ENCODE measurements around the gene LEMD2.

The LEMD2 gene

GRCh38 chr6:33815854-33816253 lies 26.9 kb upstream of the LEMD2 start (continued):
- no peak for TF ChIP-seq AEBP2 (tag by site-specific recombination; IDR thresholded peaks at IDR 0.05; ENCODE audit: borderline replicate concordance)
- TF ChIP-seq PRDM1 (tag by site-specific recombination; IDR thresholded peaks at IDR 0.05): no peak
- TF ChIP-seq ZBTB17 (tag by site-specific recombination; IDR thresholded peaks at IDR 0.05): peak; percentile 67
- no peak for TF ChIP-seq ZNF23 (tag by site-specific recombination; IDR thresholded peaks at IDR 0.05; ENCODE audit: borderline replicate concordance)

- Histone ChIP-seq H3K36me3 (ENCODE audit: control insufficient read depth in 2 of 2, insufficient read depth in 1 of 2, low read length in 2 of 2) (no peaks in the 10 kb centered on the region), H3K4me3 (ENCODE audit: low read depth, low read length) (no peak overlapping the region), H3K9me3 (ENCODE audit: control insufficient read depth, insufficient read depth, low read depth, low read length) (no peaks in the 10 kb centered on the region), H3K4me1 (ENCODE audit: control insufficient read depth, insufficient read depth, low read length) (no peaks in the 10 kb centered on the region), H3K27ac (ENCODE audit: extremely low read depth, low read depth, low read length) (no peak overlapping the region)
- ChIA-PET POLR2A (no interaction called here), CTCF (interaction anchor here (0.7 kb wide), 1 partner anchor 87 kb away, joined by 3 read pairs; no protein-coding TSS in a partner anchor)
- no peak for TF ChIP-seq AEBP2 (tag by site-specific recombination; IDR thresholded peaks at IDR 0.05; ENCODE audit: borderline replicate concordance)
- no peak for TF ChIP-seq ZNF354C (tag by site-specific recombination; IDR thresholded peaks at IDR 0.05; ENCODE audit: borderline replicate concordance, low read depth)
- TF ChIP-seq ZNF596 (tag by site-specific recombination; IDR thresholded peaks at IDR 0.05): no peak
- no peak for TF ChIP-seq ZNF449 (tag by site-specific recombination; IDR thresholded peaks at IDR 0.05)
- TF ChIP-seq WT1 (tag by site-specific recombination; IDR thresholded peaks at IDR 0.05): no peak
- 0 out of 2 replicates have a peak, but pooled peaks have one; percentile 20 for TF ChIP-seq ZNF341 (tag by site-specific recombination; IDR thresholded peaks at IDR 0.05; ENCODE audit: low read depth)
- TF ChIP-seq ZNF549 (tag by site-specific recombination; IDR thresholded peaks at IDR 0.05): no peak
Observed at GRCh38 chr6:33813990-33814985, 25.4 kb upstream of the LEMD2 start.

- ChIA-PET POLR2A (no interaction called here), CTCF (interaction anchor here (0.6 to 1.6 kb wide), 5 partner anchors 11 to 102 kb away, joined by 3 to 4 read pairs (median 3); partner anchors contain the start of gene UQCC2)
- Histone ChIP-seq H3K27ac (ENCODE audit: extremely low read depth, low read depth, low read length) (no peak overlapping the region), H3K4me1 (ENCODE audit: control insufficient read depth, insufficient read depth, low read length) (no peaks in the 10 kb centered on the region), H3K36me3 (ENCODE audit: control insufficient read depth in 2 of 2, insufficient read depth in 1 of 2, low read length in 2 of 2) (no peaks in the 10 kb centered on the region), H3K4me3 (ENCODE audit: low read depth, low read length) (no peak overlapping the region), H3K9me3 (ENCODE audit: control insufficient read depth, insufficient read depth, low read depth, low read length) (no peaks in the 10 kb centered on the region)
- TF ChIP-seq PRDM10 (tag by site-specific recombination; IDR thresholded peaks at IDR 0.05) (no peak), ZSCAN18 (tag by site-specific recombination; IDR thresholded peaks at IDR 0.05) (no peak), ZNF645 (tag by site-specific recombination; IDR thresholded peaks at IDR 0.05) (no peak), HIC1 (tag by site-specific recombination; IDR thresholded peaks at IDR 0.05) (no peak), ZNF132 (tag by site-specific recombination; IDR thresholded peaks at IDR 0.05; ENCODE audit: borderline replicate concordance) (no peak), ZNF354C (tag by site-specific recombination; IDR thresholded peaks at IDR 0.05; ENCODE audit: borderline replicate concordance, low read depth) (no peak)
Observed at GRCh38 chr6:33813246-33813904, 24.4 kb upstream of the LEMD2 start.

Measured in HEK293 (cell line).